GM19438 (cell line): ENCODE data around the gene IMMP2L.

ENCODE experiments used
- ATAC-seq: cut with Tn5 transposase; IDR thresholded peaks from one replicate; pipeline ENCODE4 v1.9.1; 2021; ENCODE audit warnings: low read depth; ENCODE audit not compliant: unreplicated experiment

IMMP2L gene

GRCh38 chr7:110861163-110861562 is 701.1 kb downstream of the IMMP2L start:
- no peak for ATAC-seq

GRCh38 chr7:110857106-110857505 is 705.2 kb downstream of the IMMP2L start:
- no peak for ATAC-seq

GRCh38 chr7:110856704-110857103 is 705.6 kb downstream of the IMMP2L start:
- no peak for ATAC-seq

- ATAC-seq, result no peak
These were observed 707.6 kb downstream of the IMMP2L start for GRCh38 chr7:110854651-110855050.

GRCh38 chr7:110854166-110854565 is 708.1 kb downstream of the IMMP2L start:
- ATAC-seq, result no peak

- ATAC-seq, result no peak
These were observed 709.0 kb downstream of the IMMP2L start for GRCh38 chr7:110853263-110853662.

GRCh38 chr7:110852156-110852940 is 709.9 kb downstream of the IMMP2L start:
- no peak for ATAC-seq

- ATAC-seq, result no peak
These were observed 712.1 kb downstream of the IMMP2L start for GRCh38 chr7:110850224-110850623.

- ATAC-seq, result no peak
These were observed 719.5 kb downstream of the IMMP2L start for GRCh38 chr7:110842796-110843195.

GRCh38 chr7:110841840-110842545 is 720.3 kb downstream of the IMMP2L start:
- no peak for ATAC-seq

- no peak for ATAC-seq
These were observed 722.4 kb downstream of the IMMP2L start for GRCh38 chr7:110839866-110840265.

- ATAC-seq, result no peak
These were observed 726.4 kb downstream of the IMMP2L start for GRCh38 chr7:110835849-110836248.

- ATAC-seq, result no peak
These were observed 727.1 kb downstream of the IMMP2L start for GRCh38 chr7:110835218-110835617.

GRCh38 chr7:110831419-110831818 is 730.9 kb downstream of the IMMP2L start:
- no peak for ATAC-seq

- no peak for ATAC-seq
These were observed 731.5 kb downstream of the IMMP2L start for GRCh38 chr7:110830778-110831177.

GRCh38 chr7:110827936-110828335 is 734.4 kb downstream of the IMMP2L start:
- no peak for ATAC-seq

GRCh38 chr7:110827287-110827855 is 734.9 kb downstream of the IMMP2L start:
- no peak for ATAC-seq

GRCh38 chr7:110813986-110814385 is 748.3 kb downstream of the IMMP2L start:
- no peak for ATAC-seq

GRCh38 chr7:110809832-110810231 is 752.5 kb downstream of the IMMP2L start:
- no peak for ATAC-seq

- ATAC-seq, result no peak
These were observed 753.9 kb downstream of the IMMP2L start for GRCh38 chr7:110808361-110808760.

GRCh38 chr7:110804501-110804900 is 757.8 kb downstream of the IMMP2L start:
- no peak for ATAC-seq
